CD4-positive, CD25-positive, alpha-beta regulatory T cell (primary cell): ENCODE results near the gene SIGLEC7. TPM values are rescaled to one million over a fixed set of nuclear protein-coding genes. Genes with fewer than 3 reads are reported as not detected.

Experiments
- ATAC-seq, 2 donors: fragments of 150-1000 bp; cut with Tn5 transposase; one replicate each; pipeline ENCODE4 v1.10.0; 2021; ENCODE audit warnings: low read depth in 2 of 2, moderate number of reproducible peaks in 2 of 2, moderate library complexity in 1 of 2
- DNase-seq, 3 donors: peaks; one replicate each; pipeline versions ENCODE4 v3.0.0 to v3.0.0-alpha.2; 2012 to 2022; ENCODE audit warnings: mixed read lengths in 1 of 3
- H3K27ac ChIP-seq: one replicate; pipeline ENCODE4 v1.7.0; 2013; ENCODE audit warnings: mild to moderate bottlenecking, low read length; ENCODE audit not compliant: insufficient read depth, poor library complexity, severe bottlenecking
- H3K27me3 ChIP-seq: one replicate; pipeline ENCODE4 v1.7.0; 2013; ENCODE audit warnings: low read length; ENCODE audit not compliant: control insufficient read depth, insufficient read depth
- H3K36me3 ChIP-seq: one replicate; pipeline ENCODE4 v1.7.0; 2013; ENCODE audit warnings: mild to moderate bottlenecking, low read length, moderate library complexity; ENCODE audit not compliant: control insufficient read depth, insufficient read depth
- H3K4me1 ChIP-seq: 2 replicates; pipeline ENCODE4 v1.7.0; 2013; ENCODE audit warnings: mild to moderate bottlenecking, low read length; ENCODE audit not compliant: insufficient read depth, control insufficient read depth, poor library complexity, severe bottlenecking
- H3K4me3 ChIP-seq: one replicate; pipeline ENCODE4 v1.7.0; 2013; ENCODE audit warnings: low read depth, mild to moderate bottlenecking, low read length, moderate library complexity
- H3K9me3 ChIP-seq, 2 experiments: 1 replicate in 1 of 2; 2 replicates in 1 of 2; pipeline ENCODE4 v1.7.0; 2013; ENCODE audit warnings: low read length in 2 of 2, mild to moderate bottlenecking in 1 of 2, moderate library complexity in 1 of 2; ENCODE audit not compliant: control insufficient read depth in 2 of 2
- H3K27ac Mint-ChIP-seq, 3 donors: one replicate each; pipeline ENCODE4 v1.8.0; 2020 to 2022; ENCODE audit warnings: mild to moderate bottlenecking in 3 of 3, mixed read lengths in 3 of 3, moderate library complexity in 2 of 3
- H3K27me3 Mint-ChIP-seq: one replicate; pipeline ENCODE4 v1.8.0; 2022; ENCODE audit warnings: mild to moderate bottlenecking, mixed read lengths
- H3K36me3 Mint-ChIP-seq: one replicate; pipeline ENCODE4 v1.8.0; 2020; ENCODE audit warnings: mixed read lengths
- H3K4me1 Mint-ChIP-seq, 4 donors: one replicate each; pipeline ENCODE4 v1.8.0; 2020 to 2022; ENCODE audit warnings: mixed read lengths in 4 of 4, mild to moderate bottlenecking in 1 of 4
- H3K4me3 Mint-ChIP-seq, 4 donors: one replicate each; pipeline ENCODE4 v1.8.0; 2020 to 2022; ENCODE audit warnings: mild to moderate bottlenecking in 4 of 4, mixed read lengths in 4 of 4, moderate library complexity in 3 of 4
- H3K9me3 Mint-ChIP-seq, 7 donors: one replicate each; pipeline ENCODE4 v1.8.0; 2020 to 2022; ENCODE audit warnings: mixed read lengths in 7 of 7, mild to moderate bottlenecking in 3 of 7, moderate library complexity in 2 of 7
- polyA plus RNA-seq, 4 donors: library from polyadenylated mRNA; unstranded; fragments of 300-500 nt; fragmentation: Illumina TruSeq; gene quantifications; one replicate each; pipeline ENCODE4 v1.2.3, GENCODE V29; 2021
- total RNA-seq: library from RNA; stranded (reverse); gene quantifications from one replicate; pipeline ENCODE4 v1.2.3, GENCODE V29; 2022

Gene SIGLEC7
- total and polyA plus RNA-seq, 5 donors from 2014 or later, result not detected

- peaks cover 0 to 48% (median 32%) of the 10 kb centered on the region in 4 donors for H3K4me1 Mint-ChIP-seq
- Histone ChIP-seq H3K27ac (peak within 1 kb of the TSS; percentile 71), H3K9me3 (no peaks in the 10 kb centered on the region), H3K36me3 (peaks cover 8% of the 10 kb centered on the region), H3K27me3 (no peaks in the 10 kb centered on the region), H3K4me1 (peaks cover 26% of the 10 kb centered on the region), H3K4me3 (peak within 1 kb of the TSS; percentile 89)
- peak; percentile 98 to 100 (median 98) for DNase-seq
- peak; percentile 99 for ATAC-seq
- peaks cover 8% of the 10 kb centered on the region for H3K36me3 Mint-ChIP-seq
- peak within 1 kb of the TSS; percentile 89 to 100 (median 95) for H3K4me3 Mint-ChIP-seq
- peak within 1 kb of the TSS; percentile 45 to 97 (median 92) for H3K27ac Mint-ChIP-seq
- H3K9me3 Mint-ChIP-seq, result peaks cover 0 to 2% (median 0%) of the 10 kb centered on the region in 7 donors
- peaks cover 9% of the 10 kb centered on the region for H3K27me3 Mint-ChIP-seq
These were observed 33.9 kb upstream of the SIGLEC7 start, which contains the start of gene CTU1 for GRCh38 chr19:51108066-51108804. TSS of gene CTU1 (minus strand) at chr19:51108409. CDS start at chr19:51104569, 3,840 bp downstream.

- H3K4me3 ChIP-seq, result peak overlapping the region; percentile 89
- H3K27ac Mint-ChIP-seq, result peak overlapping the region; percentile 45 to 97 (median 92)
- peak overlapping the region; percentile 71 for H3K27ac ChIP-seq
These were observed 33.3 kb upstream of the SIGLEC7 start for GRCh38 chr19:51108805-51109146.

GRCh38 chr19:51110666-51110971, 31.5 kb upstream of the SIGLEC7 start:
- Mint-ChIP-seq H3K9me3 (peaks cover 0 to 2% (median 0%) of the 10 kb centered on the region in 7 donors), H3K36me3 (peaks cover 3% of the 10 kb centered on the region), H3K4me3 (no peak overlapping the region), H3K27ac (no peak overlapping the region), H3K4me1 (peaks cover 0 to 45% (median 30%) of the 10 kb centered on the region in 4 donors), H3K27me3 (peaks cover 17% of the 10 kb centered on the region)
- peaks cover 22% of the 10 kb centered on the region for H3K4me1 ChIP-seq
- no peak overlapping the region for H3K27ac ChIP-seq
- DNase-seq (no peak), ATAC-seq (no peak)
- H3K9me3 ChIP-seq, result no peaks in the 10 kb centered on the region
- no peaks in the 10 kb centered on the region for H3K27me3 ChIP-seq
- no peak overlapping the region for H3K4me3 ChIP-seq
- no peaks in the 10 kb centered on the region for H3K36me3 ChIP-seq

More at GRCh38 chr19:51108805-51109146, 33.3 kb upstream of the SIGLEC7 start:
- Histone ChIP-seq H3K4me1 (peaks cover 22% of the 10 kb centered on the region), H3K27me3 (no peaks in the 10 kb centered on the region), H3K36me3 (peaks cover 8% of the 10 kb centered on the region), H3K9me3 (no peaks in the 10 kb centered on the region)
- H3K4me1 Mint-ChIP-seq, result peaks cover 0 to 46% (median 30%) of the 10 kb centered on the region in 4 donors
- ATAC-seq (peak; percentile 13 to 32), DNase-seq (no peak)
- peaks cover 0 to 2% (median 0%) of the 10 kb centered on the region in 7 donors for H3K9me3 Mint-ChIP-seq
- peaks cover 9% of the 10 kb centered on the region for H3K27me3 Mint-ChIP-seq
- H3K4me3 Mint-ChIP-seq, result peak overlapping the region; percentile 89 to 100 (median 95)
- H3K36me3 Mint-ChIP-seq, result peaks cover 8% of the 10 kb centered on the region

GRCh38 chr19:51111606-51112005, 30.5 kb upstream of the SIGLEC7 start:
- ATAC-seq (no peak), DNase-seq (no peak)
- no peak overlapping the region for H3K27ac Mint-ChIP-seq
- Histone ChIP-seq H3K27me3 (no peaks in the 10 kb centered on the region), H3K36me3 (no peaks in the 10 kb centered on the region), H3K9me3 (no peaks in the 10 kb centered on the region), H3K4me3 (no peak overlapping the region), H3K4me1 (peaks cover 20% of the 10 kb centered on the region), H3K27ac (no peak overlapping the region)
- H3K27me3 Mint-ChIP-seq, result peaks cover 17% of the 10 kb centered on the region
- H3K9me3 Mint-ChIP-seq, result peaks cover 0 to 2% (median 0%) of the 10 kb centered on the region in 7 donors
- H3K36me3 Mint-ChIP-seq, result no peaks in the 10 kb centered on the region
- peaks cover 0 to 43% (median 29%) of the 10 kb centered on the region in 4 donors for H3K4me1 Mint-ChIP-seq
- no peak overlapping the region for H3K4me3 Mint-ChIP-seq

- Mint-ChIP-seq H3K4me1 (peaks cover 0 to 29% (median 17%) of the 10 kb centered on the region in 4 donors), H3K27ac (no peak overlapping the region), H3K4me3 (peak overlapping the region in 1 of 4 donors; percentile 57), H3K36me3 (no peaks in the 10 kb centered on the region), H3K27me3 (peaks cover 24% of the 10 kb centered on the region), H3K9me3 (peaks cover 0 to 3% (median 0%) of the 10 kb centered on the region in 7 donors)
- Histone ChIP-seq H3K27ac (no peak overlapping the region), H3K4me3 (no peak overlapping the region), H3K9me3 (no peaks in the 10 kb centered on the region), H3K4me1 (no peaks in the 10 kb centered on the region), H3K27me3 (no peaks in the 10 kb centered on the region), H3K36me3 (no peaks in the 10 kb centered on the region)
- DNase-seq (peak in 2 of 3 donors; percentile 19 to 60), ATAC-seq (peak in 1 of 2 donors; percentile 37)
These were observed 27.9 kb upstream of the SIGLEC7 start for GRCh38 chr19:51114087-51114729.

- Mint-ChIP-seq H3K4me1 (peaks cover 0 to 38% (median 21%) of the 10 kb centered on the region in 4 donors), H3K27ac (peak overlapping the region in 2 of 3 donors; percentile 12 to 24)
- H3K27ac ChIP-seq, result no peak overlapping the region
These were observed 25.3 kb upstream of the SIGLEC7 start for GRCh38 chr19:51116736-51117286.

DNA sequence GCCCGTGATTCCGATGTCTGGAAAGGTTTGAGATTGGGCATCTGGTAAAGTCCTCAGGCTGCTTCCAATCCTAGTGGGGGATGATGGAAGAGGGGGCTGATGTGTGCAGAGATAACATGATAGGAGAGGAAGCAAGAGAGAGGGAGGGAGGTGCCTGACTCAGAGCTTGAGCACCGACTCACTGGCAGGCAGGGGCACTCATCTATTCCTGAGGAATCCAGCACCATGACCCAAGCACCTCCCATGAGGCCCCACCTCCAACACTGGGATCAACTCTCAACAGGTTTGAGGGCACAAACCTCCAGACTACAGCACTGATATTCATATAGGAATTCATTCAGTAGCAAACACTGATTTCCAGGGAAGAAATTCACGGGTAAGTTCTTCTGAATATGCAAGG, 23.0 kb upstream of the SIGLEC7 start:
- peaks cover 23% of the 10 kb centered on the region for H3K4me1 ChIP-seq

More at GRCh38 chr19:51116736-51117286, 25.3 kb upstream of the SIGLEC7 start:
- no peaks in the 10 kb centered on the region for H3K36me3 Mint-ChIP-seq
- Histone ChIP-seq H3K36me3 (no peaks in the 10 kb centered on the region), H3K4me3 (no peak overlapping the region), H3K27me3 (no peaks in the 10 kb centered on the region), H3K4me1 (peaks cover 2% of the 10 kb centered on the region), H3K9me3 (no peaks in the 10 kb centered on the region)
- DNase-seq (peak in 1 of 3 donors; percentile 50), ATAC-seq (peak; percentile 28 to 31)
- H3K9me3 Mint-ChIP-seq, result peaks cover 0 to 4% (median 0%) of the 10 kb centered on the region in 7 donors
- peak overlapping the region in 1 of 4 donors; percentile 41 for H3K4me3 Mint-ChIP-seq
- peaks cover 25% of the 10 kb centered on the region for H3K27me3 Mint-ChIP-seq

More for the DNA sequence above, 23.0 kb upstream of the SIGLEC7 start:
- Mint-ChIP-seq H3K4me3 (no peak overlapping the region), H3K4me1 (peaks cover 0 to 60% (median 32%) of the 10 kb centered on the region in 4 donors), H3K36me3 (peaks cover 4% of the 10 kb centered on the region), H3K27me3 (peaks cover 25% of the 10 kb centered on the region), H3K27ac (peak overlapping the region in 1 of 3 donors; percentile 62), H3K9me3 (peaks cover 0 to 6% (median 3%) of the 10 kb centered on the region in 7 donors)
- no peaks in the 10 kb centered on the region for H3K9me3 ChIP-seq
- H3K36me3 ChIP-seq, result no peaks in the 10 kb centered on the region
- DNase-seq (no peak), ATAC-seq (no peak)
- no peak overlapping the region for H3K4me3 ChIP-seq
- no peak overlapping the region for H3K27ac ChIP-seq
- no peaks in the 10 kb centered on the region for H3K27me3 ChIP-seq
